HepG2 (cell line): ENCODE results near the gene NAPB.

Experiments used
- HNF1B ChIP-seq: sonication (generic); formaldehyde crosslinking; IDR thresholded peaks from 2 replicates; pipeline ENCODE4 v1.5.1; 2020; ENCODE audit warnings: mild to moderate bottlenecking, moderate library complexity, missing genetic modification reagents
- NR3C1 ChIP-seq: sonication (generic); formaldehyde crosslinking; IDR thresholded peaks from 2 replicates; pipeline ENCODE4 v1.4.0; 2020; ENCODE audit warnings: missing genetic modification reagents
- TMF1 ChIP-seq: sonication (generic); formaldehyde crosslinking; IDR thresholded peaks from 2 replicates; pipeline ENCODE4 v1.8.1; 2022; ENCODE audit warnings: low read depth, missing genetic modification reagents

GRCh38 chr20:23406880-23407279, 14.4 kb downstream of the NAPB start:
- TF ChIP-seq NR3C1 (CRISPR knock-in tag) (no peak), TMF1 (CRISPR knock-in tag) (no peak), HNF1B (CRISPR knock-in tag) (no peak)
